Stomach (tissue), 9 donors: Measurements from ENCODE around the gene PKNOX2. TPM values are rescaled to one million over a fixed set of nuclear protein-coding genes. Genes with fewer than 3 reads are reported as not detected.

Source experiments
- DNase-seq, 2 donors: peaks; one replicate each; pipeline versions ENCODE4 v3.0.0 to v3.0.0-alpha.2; 2013 to 2019
- H3K27ac ChIP-seq, 5 donors: fragments of 200-600 bp in 4 of 5; sonication (generic) in 4 of 5; one replicate each; pipeline ENCODE4 v1.5.1; 2013 to 2019; ENCODE audit warnings: mild to moderate bottlenecking in 1 of 5, moderate library complexity in 1 of 5
- H3K27me3 ChIP-seq, 3 donors: fragments of 200-600 bp; sonication (generic); one replicate each; pipeline ENCODE4 v1.5.1; 2017 to 2019; ENCODE audit warnings: mixed run types in 1 of 3
- H3K36me3 ChIP-seq, 4 donors: fragments of 200-600 bp; sonication (generic); 1 replicate in 3 of 4; 2 replicates in 1 of 4; pipeline ENCODE4 v1.5.1; 2016 to 2019
- H3K4me1 ChIP-seq, 4 donors: fragments of 200-600 bp; sonication (generic); one replicate each; pipeline ENCODE4 v1.5.1; 2016 to 2019
- H3K4me3 ChIP-seq, 4 donors: fragments of 200-600 bp; sonication (generic) in 3 of 4; one replicate each; pipeline ENCODE4 v1.5.1; 2016 to 2019; ENCODE audit warnings: mild to moderate bottlenecking in 1 of 4
- H3K9me3 ChIP-seq, 4 donors: fragments of 200-600 bp; sonication (generic); one replicate each; pipeline ENCODE4 v1.5.1; 2016 to 2019
- CTCF ChIP-seq, 7 experiments: fragments of 450-650 bp in 4 of 7; fragments of 200-600 bp in 3 of 7; sonication (generic) in 3 of 7; IDR thresholded peaks; one replicate each; pipeline ENCODE4 v1.5.1; 2016 to 2019; ENCODE audit warnings: antibody characterized with exemption in 7 of 7, control low read depth in 2 of 7, mild to moderate bottlenecking in 1 of 7
- EP300 ChIP-seq: sonication (generic); formaldehyde crosslinking; IDR thresholded peaks from one replicate; pipeline ENCODE4 v1.6.1; 2017; ENCODE audit warnings: antibody characterized with exemption
- POLR2A ChIP-seq, 4 donors: fragments of 450-650 bp; IDR thresholded peaks; one replicate each; pipeline ENCODE4 v1.6.1; 2016; ENCODE audit warnings: antibody characterized with exemption in 4 of 4, control low read depth in 2 of 4, mild to moderate bottlenecking in 1 of 4, moderate library complexity in 1 of 4
- POLR2AphosphoS5 ChIP-seq, 3 donors: sonication (generic); formaldehyde crosslinking; IDR thresholded peaks; one replicate each; pipeline ENCODE4 v1.6.1; 2016; ENCODE audit warnings: antibody characterized with exemption in 3 of 3
- WGBS, 5 donors: extraction: QIAGEN DNeasy Blood & Tissue Kit in 3 of 5; methylation state at CpG; one replicate each; pipeline versions ENCODE4 v1.1.5 to v1.1.7; 2013 to 2018; 5-methylcytosine and 5-hydroxymethylcytosine counted together
- intact Hi-C: fragments of 100-400 bp; cut with DNase I; formaldehyde crosslinking; loops from one replicate; pipeline ENCODE4 v1.15.1; 2023; ENCODE audit warnings: low total_unique reads
- polyA plus RNA-seq, 3 donors: library from polyadenylated mRNA; stranded (reverse); fragments of 200-250 nt; gene quantifications; one replicate each; pipeline ENCODE4 v1.2.3, GENCODE V29; 2013
- total RNA-seq, 5 donors: library from RNA; depleted of rRNA; stranded (reverse); fragments of >200 nt; gene quantifications; one replicate each; pipeline versions ENCODE4 v1.1.0 to v1.2.3, GENCODE V29; 2014 to 2016
- donor health status: healthy with polysubstance abuse.
- donor health status: Bipolar disorder and iron deficiency.
- donor health status: healthy.

PKNOX2 gene
- total and polyA plus RNA-seq, 8 donors = 0.83 to 4.9 (median 2.3) TPM; not detected in 1

DNA sequence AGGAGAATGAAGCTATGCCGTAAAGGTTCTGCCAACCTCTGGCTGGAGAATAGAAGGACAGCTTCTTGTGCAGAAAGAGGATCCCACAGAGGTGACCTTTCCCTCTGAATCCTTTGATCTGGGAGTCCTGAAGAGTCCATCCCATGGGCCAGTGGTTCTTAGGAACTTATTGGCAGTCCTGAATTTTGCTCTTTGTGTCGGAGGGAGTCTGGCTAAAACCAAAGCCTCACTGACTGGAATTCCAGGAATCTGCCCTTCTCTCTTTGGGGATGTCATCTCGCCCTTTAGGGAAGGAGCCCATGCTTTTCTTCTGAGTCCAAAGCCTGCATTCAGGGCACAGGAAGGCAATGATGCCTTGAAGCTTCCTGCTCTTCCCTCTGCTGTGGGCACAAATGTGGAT, 45.5 kb downstream of the PKNOX2 start:
- Histone ChIP-seq H3K27ac (no peak overlapping the region), H3K27me3 (no peaks in the 10 kb centered on the region), H3K36me3 (no peaks in the 10 kb centered on the region), H3K4me3 (no peak overlapping the region), H3K4me1 (peaks cover 0 to 9% (median 4%) of the 10 kb centered on the region in 4 donors), H3K9me3 (no peaks in the 10 kb centered on the region)
- WGBS, 5 donors = 75 to 93% (median 85%) methylated on average over 2 to 3 of the region's 3 CpGs
- TF ChIP-seq POLR2A (IDR thresholded peaks at IDR 0.05) (no peak), CTCF (IDR thresholded peaks at IDR 0.05) (no peak), EP300 (no peak), POLR2AphosphoS5 (IDR thresholded peaks at IDR 0.05) (no peak)
- no peak for DNase-seq
- intact Hi-C loops = no loop called here

DNA sequence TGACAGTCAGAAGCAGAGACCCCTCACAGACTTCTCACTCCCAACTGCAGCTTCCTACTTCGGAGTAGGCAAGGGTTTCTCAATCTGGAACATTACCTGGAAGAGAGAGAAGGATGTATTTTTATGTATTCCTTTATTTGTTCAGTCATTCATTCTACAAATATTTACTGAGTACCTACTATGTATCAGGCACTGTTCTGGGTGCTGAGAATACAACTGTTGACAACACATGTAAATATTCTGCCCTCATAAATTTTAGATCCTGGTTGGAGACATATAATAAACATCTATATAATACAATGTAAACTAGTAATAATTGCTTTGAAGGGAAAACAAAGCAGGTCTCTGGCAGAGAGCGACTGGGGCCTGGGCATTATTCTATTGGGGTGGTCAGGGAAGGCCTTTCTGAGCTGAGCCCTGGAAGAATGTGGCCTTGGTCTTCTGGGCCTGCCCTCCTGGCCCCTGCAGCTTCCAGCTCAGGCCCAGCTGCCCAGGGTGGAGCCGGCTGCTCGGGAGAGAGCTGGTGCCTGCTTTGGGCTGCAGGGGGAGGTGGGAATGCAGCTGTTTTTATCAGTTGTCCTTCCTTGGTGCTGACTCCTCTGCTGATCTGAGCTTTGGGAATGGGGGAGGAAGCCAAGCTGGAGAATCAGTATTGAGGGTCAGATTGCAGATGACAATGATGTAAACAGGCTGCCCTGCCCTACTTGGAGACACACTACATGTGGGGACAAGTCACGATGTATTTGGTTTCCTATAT, 46.8 kb downstream of the PKNOX2 start:
- WGBS, 5 donors = 51 to 72% (median 53%) methylated on average over 3 to 5 of the region's 5 CpGs
- Histone ChIP-seq H3K27me3 (no peaks in the 10 kb centered on the region), H3K27ac (peak overlapping the region in 1 of 5 donors; percentile 26), H3K4me1 (peaks cover 0 to 20% (median 10%) of the 10 kb centered on the region in 4 donors), H3K9me3 (no peaks in the 10 kb centered on the region), H3K36me3 (no peaks in the 10 kb centered on the region), H3K4me3 (no peak overlapping the region)
- peak in 1 of 2 donors; percentile 37 for DNase-seq
- no peak for TF ChIP-seq CTCF (IDR thresholded peaks at IDR 0.05)
- no peak for TF ChIP-seq POLR2AphosphoS5 (IDR thresholded peaks at IDR 0.05)
- no peak for TF ChIP-seq EP300
- TF ChIP-seq POLR2A (IDR thresholded peaks at IDR 0.05) = no peak
- intact Hi-C loops = no loop called here

DNA sequence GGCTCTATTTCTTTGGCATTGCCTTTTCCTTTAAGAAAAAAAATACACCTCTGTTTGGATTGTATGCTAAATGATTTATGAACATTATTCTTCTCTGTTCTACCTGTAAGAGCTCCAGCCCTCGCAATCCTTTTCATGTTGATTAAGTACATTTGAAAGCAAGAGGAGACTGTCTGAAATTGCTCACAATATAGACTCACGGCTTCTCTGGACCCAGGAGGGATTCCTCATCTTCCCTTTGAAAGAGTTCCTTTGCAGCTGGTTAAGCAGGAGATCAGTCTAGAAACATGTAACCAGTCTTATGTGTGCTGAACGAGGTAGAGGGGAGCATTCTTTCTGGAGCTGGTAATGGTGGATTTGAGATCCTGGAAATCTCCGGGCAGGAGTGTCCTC, 47.4 kb downstream of the PKNOX2 start:
- TF ChIP-seq CTCF (IDR thresholded peaks at IDR 0.05) = no peak
- no peak for TF ChIP-seq EP300
- TF ChIP-seq POLR2AphosphoS5 (IDR thresholded peaks at IDR 0.05) = no peak
- TF ChIP-seq POLR2A (IDR thresholded peaks at IDR 0.05) = no peak
- 36 to 76% (median 46%) methylated on average over 4 of the region's 4 CpGs for WGBS, 5 donors
- no peak for DNase-seq
- Histone ChIP-seq H3K4me1 (peaks cover 0 to 20% (median 11%) of the 10 kb centered on the region in 4 donors), H3K4me3 (no peak overlapping the region), H3K36me3 (no peaks in the 10 kb centered on the region), H3K27me3 (no peaks in the 10 kb centered on the region), H3K9me3 (no peaks in the 10 kb centered on the region), H3K27ac (no peak overlapping the region)
- intact Hi-C loops = no loop called here

GRCh38 chr11:125214601-125215565, 50.3 kb downstream of the PKNOX2 start:
- Histone ChIP-seq H3K4me1 (peaks cover 0 to 20% (median 11%) of the 10 kb centered on the region in 4 donors), H3K27me3 (no peaks in the 10 kb centered on the region), H3K4me3 (no peak overlapping the region), H3K9me3 (no peaks in the 10 kb centered on the region), H3K27ac (peak overlapping the region in 4 of 5 donors; percentile 37 to 59 (median 48)), H3K36me3 (no peaks in the 10 kb centered on the region)
- 59 to 71% (median 64%) methylated on average over 18 of the region's 18 CpGs for WGBS, 5 donors
- peak in 1 of 2 donors; percentile 88 for DNase-seq
- TF ChIP-seq POLR2AphosphoS5 (IDR thresholded peaks at IDR 0.05) = no peak
- TF ChIP-seq POLR2A (IDR thresholded peaks at IDR 0.05) = no peak
- no peak for TF ChIP-seq CTCF (IDR thresholded peaks at IDR 0.05)
- TF ChIP-seq EP300 = no peak
- intact Hi-C loops = no loop called here
